Upper lobe of right lung (tissue), 1 donor: ENCODE results near the gene TRABD2B. TPM values are rescaled to one million over a fixed set of nuclear protein-coding genes. Genes with fewer than 3 reads are reported as not detected.

Source experiments
- ATAC-seq: fragments of 200-7000 bp; cut with Tn5 transposase; one replicate; pipeline ENCODE4 v1.9.1; 2020; ENCODE audit warnings: mild to moderate bottlenecking, moderate library complexity
- DNase-seq: peaks from one replicate; pipeline ENCODE4 v3.0.0-alpha.2; 2020
- H3K27ac ChIP-seq: fragments of 200-600 bp; one replicate; pipeline ENCODE4 v1.8.0; 2022
- H3K27me3 ChIP-seq: fragments of 200-600 bp; one replicate; pipeline ENCODE4 v1.8.0; 2022; ENCODE audit warnings: mild to moderate bottlenecking
- H3K36me3 ChIP-seq: fragments of 200-600 bp; one replicate; pipeline ENCODE4 v1.8.0; 2022
- H3K4me1 ChIP-seq: fragments of 200-600 bp; one replicate; pipeline ENCODE4 v1.8.0; 2022
- H3K4me3 ChIP-seq: fragments of 200-600 bp; one replicate; pipeline ENCODE4 v1.8.0; 2022; ENCODE audit warnings: mild to moderate bottlenecking
- H3K9me3 ChIP-seq: fragments of 200-600 bp; one replicate; pipeline ENCODE4 v1.8.0; 2022
- CTCF ChIP-seq: fragments of 200-600 bp; IDR thresholded peaks from one replicate; pipeline ENCODE4 v1.8.0; 2022; ENCODE audit warnings: antibody characterized with exemption
- intact Hi-C: fragments of 100-400 bp; cut with DNase I; formaldehyde crosslinking; loops from one replicate; pipeline ENCODE4 v1.11.0; 2022
- total RNA-seq: library from RNA; stranded (reverse); fragmentation: NEBNext Ultra II Directional; extraction: Animal tissue kit (Norgen Biotek cat#: 25700); gene quantifications from one replicate; pipeline ENCODE4 v1.2.1, GENCODE V29; 2021
- donor health status: DM: no; HTN: yes; CAD: no; lungs with severe emphysema.

TRABD2B gene
- total RNA-seq, 1 donor from 2014 or later = 1.2 TPM

GRCh38 chr1:47981667-47982350 is 15.4 kb downstream of the TRABD2B start:
- intact Hi-C loops = no loop called here
- no peak for TF ChIP-seq CTCF
- H3K36me3 ChIP-seq = no peaks in the 10 kb centered on the region
- no peak overlapping the region for H3K4me3 ChIP-seq
- H3K4me1 ChIP-seq = no peaks in the 10 kb centered on the region
- H3K27me3 ChIP-seq = peaks cover 9% of the 10 kb centered on the region
- no peak for DNase-seq
- no peak for ATAC-seq
- no peaks in the 10 kb centered on the region for H3K9me3 ChIP-seq
- H3K27ac ChIP-seq = no peak overlapping the region

GRCh38 chr1:47980501-47980900 is 16.7 kb downstream of the TRABD2B start:
- Histone ChIP-seq H3K36me3 (no peaks in the 10 kb centered on the region), H3K27ac (no peak overlapping the region), H3K4me3 (no peak overlapping the region), H3K27me3 (peaks cover 9% of the 10 kb centered on the region), H3K9me3 (no peaks in the 10 kb centered on the region), H3K4me1 (no peaks in the 10 kb centered on the region)
- intact Hi-C loops = no loop called here
- no peak for DNase-seq
- no peak for TF ChIP-seq CTCF
- no peak for ATAC-seq

DNA sequence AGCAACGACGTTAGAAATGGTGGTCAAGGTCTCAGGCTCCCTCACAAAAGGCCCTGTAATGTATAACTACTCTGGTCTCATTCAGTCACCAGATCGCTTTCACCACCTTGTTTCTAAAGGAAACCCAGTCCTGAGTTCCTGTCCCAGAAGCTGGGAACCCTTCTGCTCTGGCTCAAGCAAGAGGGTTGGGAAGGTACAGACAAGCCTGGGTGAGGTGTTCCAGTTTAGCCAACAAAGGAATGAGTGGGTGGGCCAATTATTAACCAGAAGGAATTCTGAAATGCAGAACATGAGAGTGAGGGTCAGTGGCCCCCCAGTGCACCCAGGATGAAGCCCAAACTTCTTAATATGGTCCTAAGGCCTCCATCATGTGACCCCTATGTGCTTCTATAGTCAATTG is 17.5 kb downstream of the TRABD2B start:
- no peak overlapping the region for H3K27ac ChIP-seq

GRCh38 chr1:47978486-47978885 is 18.7 kb downstream of the TRABD2B start:
- H3K4me1 ChIP-seq = no peaks in the 10 kb centered on the region
- H3K27ac ChIP-seq = no peak overlapping the region
- intact Hi-C loops = no loop called here
- H3K9me3 ChIP-seq = no peaks in the 10 kb centered on the region
- TF ChIP-seq CTCF = no peak
- peaks cover 9% of the 10 kb centered on the region for H3K27me3 ChIP-seq
- ATAC-seq = no peak
- no peaks in the 10 kb centered on the region for H3K36me3 ChIP-seq
- H3K4me3 ChIP-seq = no peak overlapping the region
- no peak for DNase-seq

More for the DNA sequence above, 17.5 kb downstream of the TRABD2B start:
- Histone ChIP-seq H3K27me3 (peaks cover 9% of the 10 kb centered on the region), H3K9me3 (no peaks in the 10 kb centered on the region), H3K36me3 (no peaks in the 10 kb centered on the region), H3K4me1 (no peaks in the 10 kb centered on the region), H3K4me3 (no peak overlapping the region)
- no peak for TF ChIP-seq CTCF
- ATAC-seq (no peak), DNase-seq (no peak)
- intact Hi-C loops = no loop called here

- no peak for TF ChIP-seq CTCF
- Histone ChIP-seq H3K9me3 (no peaks in the 10 kb centered on the region), H3K36me3 (no peaks in the 10 kb centered on the region), H3K4me3 (no peak overlapping the region), H3K27me3 (no peaks in the 10 kb centered on the region), H3K27ac (no peak overlapping the region), H3K4me1 (no peaks in the 10 kb centered on the region)
- DNase-seq (no peak), ATAC-seq (no peak)
- intact Hi-C loops = no loop called here
Observed at GRCh38 chr1:47976728-47977127, 20.5 kb downstream of the TRABD2B start.

DNA sequence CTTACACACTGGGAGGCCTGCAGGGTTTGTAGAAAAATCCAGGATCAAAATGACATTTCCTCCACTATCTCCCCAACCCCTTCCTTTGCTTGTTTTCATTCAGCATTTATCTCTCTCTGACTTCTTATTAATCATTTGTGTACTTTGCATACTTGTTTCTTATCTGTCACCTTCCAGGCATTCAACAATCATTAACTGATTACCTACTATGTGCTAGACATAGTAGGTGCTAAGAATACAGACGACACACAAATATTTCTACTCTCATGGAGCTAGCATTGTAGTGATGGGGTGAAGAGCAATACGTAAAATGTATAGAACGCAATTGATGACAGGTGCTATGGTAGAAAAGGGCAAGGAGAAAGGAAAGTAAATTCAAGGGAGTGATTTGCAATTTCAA is 20.9 kb downstream of the TRABD2B start:
- H3K27ac ChIP-seq = no peak overlapping the region
- no peaks in the 10 kb centered on the region for H3K27me3 ChIP-seq
- no peak overlapping the region for H3K4me3 ChIP-seq
- DNase-seq (no peak), ATAC-seq (no peak)
- H3K36me3 ChIP-seq = no peaks in the 10 kb centered on the region
- H3K4me1 ChIP-seq = no peaks in the 10 kb centered on the region
- H3K9me3 ChIP-seq = no peaks in the 10 kb centered on the region
- no peak for TF ChIP-seq CTCF
- intact Hi-C loops = no loop called here
